ENCODE measurements around the gene CNTN3.

CNTN3 gene
- total RNA-seq = 0 to 0.09 reads per million in 2 experiments

DNA sequence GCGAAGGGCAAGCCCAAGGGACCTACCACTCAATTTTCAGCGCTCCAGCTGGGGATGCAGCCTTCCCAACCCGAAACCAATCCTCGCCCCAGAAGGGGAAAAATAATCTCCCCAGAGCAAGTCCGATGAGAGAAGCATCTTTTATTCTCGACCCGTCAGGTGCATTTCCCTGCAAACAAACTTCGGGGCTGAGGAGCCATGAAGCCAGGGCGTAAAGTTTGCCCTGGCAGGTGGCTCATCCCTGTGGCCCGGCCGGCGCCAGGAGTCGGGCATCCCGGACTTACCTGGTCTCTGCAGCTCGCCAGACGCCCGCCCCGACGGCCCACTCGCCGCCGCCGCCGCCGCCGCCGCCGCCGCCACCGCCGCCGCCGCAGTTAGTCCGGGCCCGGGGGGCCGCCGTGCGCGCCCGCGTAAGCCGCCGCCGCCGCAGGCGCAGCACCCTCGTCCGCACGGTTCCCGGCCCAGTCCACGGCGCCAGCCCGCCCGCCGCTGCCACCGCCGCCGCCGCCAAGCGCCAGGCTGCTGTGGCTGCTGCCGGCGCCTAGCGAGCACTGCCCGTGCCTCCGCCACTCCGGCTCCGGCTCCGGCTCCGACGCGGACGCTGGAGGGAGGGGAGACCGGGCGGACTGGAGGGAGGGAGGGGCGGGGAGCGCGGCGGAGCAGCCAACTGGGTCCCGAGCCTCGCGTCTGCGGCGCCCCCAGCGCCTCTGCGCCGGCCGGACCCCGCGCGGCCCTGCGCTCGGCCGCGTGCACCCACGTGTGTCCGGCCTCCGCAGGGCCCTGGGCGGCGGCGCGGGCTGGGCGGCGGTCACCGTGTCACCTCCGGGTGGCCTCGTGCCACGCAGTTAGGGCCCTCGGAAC is at the start of gene CNTN3:
CNTN3 (minus strand) TSS at position 553 of the 861 bp plus-strand sequence. CDS start 93,547 bp downstream, outside the sequence.
- DNase-seq (ENCODE audit: low read depth) = no peak

- no peak for DNase-seq (ENCODE audit: low read depth)
Observed at GRCh38 chr3:74663178-74663577, 48.7 kb upstream of the CNTN3 start.

DNA sequence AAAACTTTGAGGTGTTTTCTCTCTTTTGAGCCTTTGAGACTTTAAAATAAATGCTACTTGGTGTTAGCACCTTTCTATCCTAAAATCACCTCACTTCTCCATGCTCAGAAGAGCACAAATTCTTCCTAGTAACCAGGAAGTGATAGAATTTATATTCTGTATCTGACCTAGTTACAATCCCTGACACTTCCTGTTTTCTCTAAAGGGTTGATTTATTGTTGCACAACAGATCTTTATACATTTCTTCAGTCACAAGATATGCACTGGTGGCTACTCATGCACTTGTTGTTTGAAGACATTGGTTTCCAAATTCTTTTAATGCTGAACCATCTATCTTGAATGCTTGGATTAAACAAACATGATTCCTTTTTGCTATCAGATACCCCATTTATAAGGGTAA is 47.2 kb upstream of the CNTN3 start:
- DNase-seq (ENCODE audit: low read depth) = no peak

DNA sequence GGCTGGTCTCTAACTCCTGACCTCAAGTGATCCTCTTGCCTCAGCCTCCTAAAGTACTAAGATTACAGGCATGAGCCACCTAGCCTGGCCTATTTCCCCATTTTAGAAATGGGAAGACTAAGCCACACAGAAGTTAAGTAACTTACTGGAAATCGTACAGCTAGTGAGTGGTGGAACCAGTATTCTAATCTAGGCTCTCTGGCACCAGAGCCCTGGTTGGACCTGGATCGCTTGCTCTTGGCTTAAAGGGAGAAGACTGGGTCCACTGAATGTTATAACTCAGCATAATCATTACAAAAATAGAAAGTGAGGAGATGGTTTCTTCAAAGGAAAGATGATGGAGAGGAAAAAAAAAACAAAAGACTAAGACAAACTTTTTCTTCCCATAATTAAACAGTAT is 37.4 kb upstream of the CNTN3 start:
- no peak for DNase-seq (ENCODE audit: low read depth)

GRCh38 chr3:74651292-74651691 is 36.8 kb upstream of the CNTN3 start:
- DNase-seq (ENCODE audit: low read depth) = no peak

GRCh38 chr3:74648107-74648506 is 33.6 kb upstream of the CNTN3 start:
- DNase-seq (ENCODE audit: low read depth) = no peak

DNA sequence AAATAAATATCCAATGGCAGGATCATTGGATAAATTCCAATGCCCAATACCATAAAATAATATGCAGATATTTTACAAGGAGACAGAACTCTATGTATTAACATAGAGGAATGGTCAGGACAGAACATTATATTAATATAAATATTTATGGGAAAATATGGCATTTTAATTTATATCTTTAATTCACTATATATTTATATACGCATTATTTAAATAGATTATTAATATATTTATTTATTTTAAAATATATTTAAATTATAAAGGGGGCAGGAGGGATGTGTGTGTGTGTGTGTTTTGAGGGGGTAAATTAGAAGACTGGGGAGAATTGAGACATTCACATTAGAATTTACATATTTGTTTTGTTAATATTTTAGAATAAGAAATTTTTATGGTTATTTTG is 31.6 kb upstream of the CNTN3 start:
- no peak for DNase-seq (ENCODE audit: low read depth)

DNA sequence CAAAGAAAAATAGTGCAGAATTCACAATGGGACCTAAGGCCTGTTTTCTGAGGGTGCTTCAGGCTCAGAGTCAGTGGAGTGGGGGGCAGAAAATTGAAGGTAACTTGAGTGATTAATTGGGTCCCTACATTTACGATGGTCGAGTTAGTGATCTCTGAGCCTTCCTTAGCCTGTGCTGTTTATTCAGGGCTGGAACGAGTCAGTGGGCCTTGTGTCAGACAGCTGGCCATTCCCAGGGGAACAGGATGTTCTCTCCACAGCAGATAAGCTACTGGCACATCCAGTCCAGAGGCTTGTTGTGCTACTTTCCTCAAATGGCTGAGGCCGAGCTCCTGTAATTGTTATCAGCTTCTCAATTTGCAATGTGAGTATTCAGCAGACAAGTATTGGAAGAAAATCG is 29.2 kb upstream of the CNTN3 start:
- DNase-seq (ENCODE audit: low read depth) = no peak

DNA sequence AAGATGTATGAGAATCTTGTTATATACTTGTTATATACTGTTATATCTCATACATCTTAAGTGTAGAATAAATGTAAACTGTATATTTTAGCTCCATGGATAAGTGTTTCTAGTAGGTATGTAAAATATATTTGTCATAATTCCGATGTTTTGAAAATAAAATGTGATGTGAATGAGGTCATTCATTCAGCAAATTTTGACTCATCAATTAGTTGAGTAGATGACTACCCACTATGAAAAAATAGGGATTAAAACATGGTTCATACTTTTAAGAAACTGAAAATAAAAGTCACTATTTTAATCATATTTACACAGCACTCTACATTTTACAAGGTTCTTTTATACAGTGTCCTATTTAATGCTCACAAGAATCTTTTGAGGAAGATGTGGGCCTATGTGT is 28.4 kb upstream of the CNTN3 start:
- no peak for DNase-seq (ENCODE audit: low read depth)

- no peak for DNase-seq (ENCODE audit: low read depth)
Observed at GRCh38 chr3:74640211-74640610, 25.8 kb upstream of the CNTN3 start.

GRCh38 chr3:74639681-74640080 is 25.2 kb upstream of the CNTN3 start:
- DNase-seq (ENCODE audit: low read depth) = no peak

GRCh38 chr3:74636981-74637380 is 22.5 kb upstream of the CNTN3 start:
- no peak for DNase-seq (ENCODE audit: low read depth)

DNA sequence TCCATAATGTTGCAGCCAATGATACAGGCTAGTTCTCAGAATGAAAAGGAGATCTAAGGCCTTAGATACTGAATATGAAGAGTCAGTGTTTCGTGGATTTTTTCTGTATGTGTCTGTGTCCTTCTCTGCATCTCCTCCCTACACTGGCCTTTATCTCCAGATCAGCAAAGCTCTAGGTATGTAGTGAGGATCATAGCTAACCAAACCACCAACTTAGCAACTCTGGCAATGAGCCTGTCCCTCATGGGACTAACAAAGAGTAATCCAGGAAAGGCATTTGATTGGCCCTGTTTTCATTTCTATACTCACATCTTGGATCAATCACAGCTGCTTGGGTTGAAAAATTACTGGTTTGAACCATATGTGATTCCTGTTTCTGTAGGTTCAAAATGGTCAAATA is 18.6 kb upstream of the CNTN3 start:
- no peak for DNase-seq (ENCODE audit: low read depth)

GRCh38 chr3:74631351-74632140 is 17.1 kb upstream of the CNTN3 start:
- DNase-seq (ENCODE audit: low read depth) = no peak

- DNase-seq (ENCODE audit: low read depth) = no peak
Observed at GRCh38 chr3:74630602-74631001, 16.1 kb upstream of the CNTN3 start.

- DNase-seq (ENCODE audit: low read depth) = no peak
Observed at GRCh38 chr3:74626011-74626410, 11.6 kb upstream of the CNTN3 start.

- DNase-seq (ENCODE audit: low read depth) = no peak
Observed at GRCh38 chr3:74624301-74624700, 9.8 kb upstream of the CNTN3 start.

DNA sequence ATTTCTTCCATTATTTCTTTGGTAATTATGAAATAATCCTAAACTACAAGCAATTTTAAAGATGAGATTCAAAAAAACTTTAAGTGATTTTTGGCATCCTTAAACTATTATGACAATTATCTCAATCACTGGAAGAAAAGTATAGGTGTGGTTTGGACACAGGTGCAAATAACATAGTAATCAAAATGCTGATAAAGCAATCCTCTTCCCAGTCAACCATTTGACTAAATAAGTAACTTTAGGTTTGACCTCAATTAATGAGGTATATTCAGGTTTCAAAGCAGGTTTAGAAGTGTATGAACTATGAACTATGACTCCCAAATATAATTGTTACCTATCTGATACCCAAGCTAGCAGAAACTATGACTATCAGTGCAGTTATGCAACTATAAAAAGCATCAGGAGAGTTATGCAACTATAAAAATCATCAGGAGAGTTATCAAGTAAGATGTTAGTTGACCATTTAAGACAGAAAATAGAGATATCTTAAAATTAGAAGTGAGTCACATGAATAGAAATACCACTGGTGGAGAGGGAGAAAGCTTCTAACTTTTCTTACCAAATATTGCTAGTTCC is 8.9 kb upstream of the CNTN3 start:
- no peak for DNase-seq (ENCODE audit: low read depth)

- DNase-seq (ENCODE audit: low read depth) = no peak
Observed at GRCh38 chr3:74621581-74621980, 7.1 kb upstream of the CNTN3 start.

- no peak for DNase-seq (ENCODE audit: low read depth)
Observed at GRCh38 chr3:74617776-74618175, 3.3 kb upstream of the CNTN3 start.

GRCh38 chr3:74613521-74614106 is 845 bp downstream of the CNTN3 start:
- no peak for DNase-seq (ENCODE audit: low read depth)

- DNase-seq (ENCODE audit: low read depth) = no peak
Observed at GRCh38 chr3:74613060-74613459, 1.4 kb downstream of the CNTN3 start.
